GM18520 (cell line): ENCODE data around the gene CYBC1.
"Not testable (repeated sequence)": the region's sequence is repeated elsewhere in the genome, so short reads cannot be mapped to it uniquely, and the experiment has no call there.

ENCODE experiments used
- ATAC-seq: cut with Tn5 transposase; IDR thresholded peaks from one replicate; pipeline ENCODE4 v1.9.1; 2021; ENCODE audit not compliant: unreplicated experiment

Gene CYBC1

GRCh38 chr17:82435601-82436583 lies 14.7 kb downstream of the CYBC1 start:
- ATAC-seq: no peak

GRCh38 chr17:82435103-82435502 lies 15.4 kb downstream of the CYBC1 start:
- no peak for ATAC-seq

- no peak for ATAC-seq
These were observed 16.4 kb downstream of the CYBC1 start for GRCh38 chr17:82434216-82434565.

- ATAC-seq: no peak
These were observed 16.9 kb downstream of the CYBC1 start for GRCh38 chr17:82433560-82434215.

GRCh38 chr17:82432017-82432416 lies 18.5 kb downstream of the CYBC1 start:
- ATAC-seq: no peak

- no peak for ATAC-seq
These were observed 20.7 kb downstream of the CYBC1 start for GRCh38 chr17:82429824-82430223.

- ATAC-seq: no peak
These were observed 22.0 kb downstream of the CYBC1 start for GRCh38 chr17:82428546-82428945.

- no peak for ATAC-seq
These were observed 25.7 kb downstream of the CYBC1 start for GRCh38 chr17:82424863-82425159.

GRCh38 chr17:82424001-82424862 lies 26.3 kb downstream of the CYBC1 start:
- ATAC-seq: no peak

- no peak for ATAC-seq
These were observed 31.0 kb downstream of the CYBC1 start for GRCh38 chr17:82419540-82419939.

- peak; percentile 82 for ATAC-seq
These were observed 32.3 kb downstream of the CYBC1 start, which contains the start of the genes HEXD and OGFOD3 for GRCh38 chr17:82418001-82418986. HEXD (plus strand) TSS chr17:82418347; CDS start chr17:82419800, 1,453 bp downstream. OGFOD3 (minus strand) TSS chr17:82418586; CDS start chr17:82418485, 101 bp downstream.

- no peak for ATAC-seq
These were observed 33.8 kb downstream of the CYBC1 start for GRCh38 chr17:82416771-82417170.

- ATAC-seq: no peak
These were observed 34.3 kb downstream of the CYBC1 start for GRCh38 chr17:82416264-82416663.

GRCh38 chr17:82415786-82416185 lies 34.8 kb downstream of the CYBC1 start:
- ATAC-seq: no peak

- no peak for ATAC-seq
These were observed 35.2 kb downstream of the CYBC1 start for GRCh38 chr17:82415336-82415735.

- ATAC-seq: no peak
These were observed 35.8 kb downstream of the CYBC1 start for GRCh38 chr17:82414548-82415281.

- ATAC-seq: no peak
These were observed 37.7 kb downstream of the CYBC1 start for GRCh38 chr17:82412535-82413520.

GRCh38 chr17:82412081-82412480 lies 38.5 kb downstream of the CYBC1 start:
- not testable (repeated sequence) for ATAC-seq
